Thoracic aorta (tissue), 2 donors: ENCODE measurements around the gene TFF1. TPM values are rescaled to one million over a fixed set of nuclear protein-coding genes. Genes with fewer than 3 reads are reported as not detected.

Experiments used
- ATAC-seq: fragments of 150-250 bp; one replicate; pipeline ENCODE4 v1.8.0; 2017; ENCODE audit warnings: low read depth; ENCODE audit not compliant: insufficient number of reproducible peaks, low FRiP score
- DNase-seq: peaks from one replicate; pipeline ENCODE4 v3.0.0-alpha.2; 2020; ENCODE audit warnings: low spot score
- H3K27ac ChIP-seq, 2 donors: fragments of 200-600 bp; sonication (generic); 1 replicate in 1 of 2; 2 replicates in 1 of 2; pipeline ENCODE4 v1.5.1; 2016; ENCODE audit warnings: mild to moderate bottlenecking in 2 of 2, moderate library complexity in 2 of 2
- H3K27me3 ChIP-seq: fragments of 200-600 bp; sonication (generic); replicated peaks from 2 replicates; pipeline ENCODE4 v1.6.0; 2016; ENCODE audit warnings: mild to moderate bottlenecking; ENCODE audit not compliant: insufficient read depth
- H3K36me3 ChIP-seq: fragments of 200-600 bp; sonication (generic); one replicate; pipeline ENCODE4 v1.5.1; 2016
- H3K4me1 ChIP-seq, 2 donors: fragments of 200-600 bp; sonication (generic); 1 replicate in 1 of 2; 2 replicates in 1 of 2; pipeline versions ENCODE4 v1.5.1 to v1.6.0; 2016; ENCODE audit warnings: low read depth in 2 of 2, mild to moderate bottlenecking in 1 of 2; ENCODE audit not compliant: control insufficient read depth in 1 of 2
- H3K4me3 ChIP-seq: fragments of 200-600 bp; sonication (generic); 2 replicates; pipeline ENCODE4 v1.5.1; 2016; ENCODE audit warnings: mild to moderate bottlenecking
- H3K9me3 ChIP-seq: fragments of 200-600 bp; sonication (generic); 2 replicates; pipeline ENCODE4 v1.5.1; 2016
- total RNA-seq, 2 donors: library from RNA; depleted of rRNA; stranded (reverse); fragments of >200 nt; gene quantifications; one replicate each; pipeline versions ENCODE4 v1.1.0 to v1.2.3, GENCODE V29; 2016
- TF ChIP-seq, protein P1 (sequence below): fragments of 200-600 bp; sonication (generic); IDR thresholded peaks from one replicate; pipeline ENCODE4 v1.5.1; 2019; ENCODE audit warnings: antibody characterized with exemption

Gene TFF1
- 10 to 100 TPM in 1 of 2 donors, not detected in 1; 85.8 TPM for total RNA-seq

DNA sequence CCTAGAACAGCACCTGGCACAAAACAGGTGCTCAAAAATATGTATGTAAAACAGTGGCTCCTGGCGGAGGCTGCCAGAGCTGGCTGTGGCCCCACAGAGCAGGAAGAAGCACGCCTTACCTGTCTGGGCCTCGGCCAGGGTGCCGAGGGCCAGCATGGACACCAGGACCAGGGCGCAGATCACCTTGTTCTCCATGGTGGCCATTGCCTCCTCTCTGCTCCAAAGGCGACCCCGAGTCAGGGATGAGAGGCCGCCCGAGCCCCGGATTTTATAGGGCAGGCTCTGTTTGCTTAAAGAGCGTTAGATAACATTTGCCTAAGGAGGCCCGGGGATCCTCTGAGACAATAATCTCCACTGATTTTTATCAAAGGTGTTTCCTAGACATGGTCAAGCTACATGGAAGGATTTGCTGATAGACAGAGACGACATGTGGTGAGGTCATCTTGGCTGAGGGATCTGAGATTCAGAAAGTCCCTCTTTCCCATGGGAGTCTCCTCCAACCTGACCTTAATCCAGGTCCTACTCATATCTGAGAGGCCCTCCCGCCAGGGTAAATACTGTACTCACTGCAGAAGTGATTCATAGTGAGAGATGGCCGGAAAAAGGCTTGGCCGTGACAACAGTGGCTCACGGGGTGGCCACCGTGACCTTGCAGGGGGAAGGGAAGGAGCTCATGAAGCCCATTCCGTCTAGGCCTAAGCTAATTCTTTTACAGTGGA, at the start of gene TFF1:
Gene TFF1, minus strand, starts transcription at position 244 of the 719 bp plus-strand sequence. Its CDS starts 40 bp downstream, at position 204.
- no peak for ATAC-seq
- Histone ChIP-seq H3K4me1 (no peaks in the 10 kb centered on the region), H3K27me3 (no peaks in the 10 kb centered on the region), H3K36me3 (no peaks in the 10 kb centered on the region), H3K27ac (no peak within 1 kb of the TSS), H3K4me3 (no peak within 1 kb of the TSS), H3K9me3 (no peaks in the 10 kb centered on the region)
- DNase-seq, result no peak
- TF ChIP-seq, protein P1, sequence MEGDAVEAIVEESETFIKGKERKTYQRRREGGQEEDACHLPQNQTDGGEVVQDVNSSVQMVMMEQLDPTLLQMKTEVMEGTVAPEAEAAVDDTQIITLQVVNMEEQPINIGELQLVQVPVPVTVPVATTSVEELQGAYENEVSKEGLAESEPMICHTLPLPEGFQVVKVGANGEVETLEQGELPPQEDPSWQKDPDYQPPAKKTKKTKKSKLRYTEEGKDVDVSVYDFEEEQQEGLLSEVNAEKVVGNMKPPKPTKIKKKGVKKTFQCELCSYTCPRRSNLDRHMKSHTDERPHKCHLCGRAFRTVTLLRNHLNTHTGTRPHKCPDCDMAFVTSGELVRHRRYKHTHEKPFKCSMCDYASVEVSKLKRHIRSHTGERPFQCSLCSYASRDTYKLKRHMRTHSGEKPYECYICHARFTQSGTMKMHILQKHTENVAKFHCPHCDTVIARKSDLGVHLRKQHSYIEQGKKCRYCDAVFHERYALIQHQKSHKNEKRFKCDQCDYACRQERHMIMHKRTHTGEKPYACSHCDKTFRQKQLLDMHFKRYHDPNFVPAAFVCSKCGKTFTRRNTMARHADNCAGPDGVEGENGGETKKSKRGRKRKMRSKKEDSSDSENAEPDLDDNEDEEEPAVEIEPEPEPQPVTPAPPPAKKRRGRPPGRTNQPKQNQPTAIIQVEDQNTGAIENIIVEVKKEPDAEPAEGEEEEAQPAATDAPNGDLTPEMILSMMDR, result no peak

DNA sequence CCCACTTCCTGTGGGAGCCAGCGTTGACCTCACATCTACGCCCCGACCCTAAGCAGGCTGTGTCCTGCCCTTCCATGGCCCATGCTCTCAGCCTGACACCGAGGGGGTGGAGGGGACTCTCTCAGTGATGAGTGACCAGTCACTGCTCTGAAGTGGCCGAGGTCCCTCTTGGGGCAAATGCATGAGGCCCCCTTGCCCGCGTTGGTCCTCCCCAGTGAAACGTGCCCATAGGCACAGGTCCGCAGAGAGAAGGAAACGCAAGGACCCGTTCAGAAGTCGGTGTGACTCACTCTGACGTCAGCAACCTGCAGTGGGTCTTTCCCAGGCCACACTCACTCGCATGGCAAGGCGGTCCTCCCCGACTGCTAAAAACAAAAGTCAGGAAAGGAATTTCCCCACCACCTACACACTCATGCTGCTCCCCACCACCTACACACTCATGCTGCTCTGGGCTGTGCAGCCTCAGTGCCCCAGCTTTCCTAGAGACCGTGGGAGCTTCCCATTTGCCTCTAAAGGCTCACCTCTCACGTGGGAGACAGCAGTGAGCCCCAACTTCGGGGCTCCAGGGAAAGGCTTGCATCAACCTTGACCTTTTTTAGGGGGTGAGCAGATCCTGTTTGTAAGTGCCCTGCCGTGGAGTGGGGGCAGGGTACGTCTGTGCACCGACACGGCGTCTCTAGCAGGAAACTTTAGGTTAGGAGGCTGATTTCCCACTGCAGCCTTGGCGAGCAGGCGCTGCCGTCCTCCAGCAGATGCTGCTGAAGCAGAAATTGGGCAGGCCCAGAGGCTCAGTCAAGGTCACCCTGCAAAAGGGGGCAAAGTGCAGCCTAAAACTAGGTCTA, 48.8 kb upstream of the TFF1 start:
- H3K36me3 ChIP-seq, result no peaks in the 10 kb centered on the region
- H3K9me3 ChIP-seq, result no peaks in the 10 kb centered on the region
- H3K27me3 ChIP-seq, result no peaks in the 10 kb centered on the region
- no peaks in the 10 kb centered on the region for H3K4me1 ChIP-seq
- DNase-seq (no peak), ATAC-seq (no peak)
- H3K27ac ChIP-seq, result no peak overlapping the region
- H3K4me3 ChIP-seq, result no peak overlapping the region
- TF ChIP-seq, protein P1, result no peak

DNA sequence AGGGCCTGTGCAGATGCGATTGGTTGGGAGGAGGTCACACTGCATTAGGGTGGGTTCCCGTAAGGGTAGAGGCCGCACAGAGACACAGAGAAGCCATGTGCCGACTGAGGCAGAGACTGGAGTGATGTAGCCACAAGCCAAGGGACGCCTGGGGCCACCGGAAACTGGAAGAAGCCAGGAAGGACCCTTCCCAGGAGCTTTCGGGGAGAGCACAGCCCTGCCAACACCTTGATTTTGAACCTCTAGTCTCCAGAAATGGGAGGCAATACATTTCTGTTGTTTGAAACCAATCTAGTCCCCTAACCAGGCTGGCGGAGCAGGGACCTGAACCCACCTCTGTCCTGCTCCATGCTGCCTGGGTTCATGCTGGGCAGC, 48.2 kb upstream of the TFF1 start:
- no peaks in the 10 kb centered on the region for H3K9me3 ChIP-seq
- H3K36me3 ChIP-seq, result no peaks in the 10 kb centered on the region
- H3K27me3 ChIP-seq, result no peaks in the 10 kb centered on the region
- TF ChIP-seq, protein P1, result no peak
- no peaks in the 10 kb centered on the region for H3K4me1 ChIP-seq
- ATAC-seq, result no peak
- DNase-seq, result no peak
- H3K27ac ChIP-seq, result no peak overlapping the region
- H3K4me3 ChIP-seq, result no peak overlapping the region

DNA sequence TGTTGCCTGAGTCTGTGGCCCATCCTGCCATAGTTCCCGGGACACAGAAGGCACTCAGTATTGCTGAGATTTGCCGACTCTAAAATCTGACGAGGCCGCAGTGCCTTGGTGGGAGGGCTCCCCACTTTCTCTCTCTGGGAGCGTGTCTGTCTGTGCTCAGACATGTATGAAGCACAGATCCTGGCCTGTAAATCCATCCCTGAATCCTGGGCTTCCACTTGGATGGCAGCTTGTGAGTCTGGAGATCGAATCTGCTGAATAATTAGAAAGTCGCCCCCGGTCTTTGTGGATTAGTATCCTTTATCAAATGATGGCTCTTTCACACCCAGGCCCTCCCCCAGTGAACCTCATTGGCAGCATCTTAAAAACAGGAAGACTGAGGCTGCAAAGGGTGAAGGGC, 47.7 kb upstream of the TFF1 start:
- no peaks in the 10 kb centered on the region for H3K27me3 ChIP-seq
- no peaks in the 10 kb centered on the region for H3K36me3 ChIP-seq
- no peak for ATAC-seq
- no peak for DNase-seq
- H3K9me3 ChIP-seq, result no peaks in the 10 kb centered on the region
- no peaks in the 10 kb centered on the region for H3K4me1 ChIP-seq
- no peak overlapping the region for H3K27ac ChIP-seq
- no peak overlapping the region for H3K4me3 ChIP-seq
- TF ChIP-seq, protein P1, result no peak

- Histone ChIP-seq H3K36me3 (no peaks in the 10 kb centered on the region), H3K27me3 (no peaks in the 10 kb centered on the region)
- no peak for ATAC-seq
Observed at GRCh38 chr21:42413500-42413899, 47.2 kb upstream of the TFF1 start.

More at GRCh38 chr21:42413500-42413899, 47.2 kb upstream of the TFF1 start:
- no peak overlapping the region for H3K27ac ChIP-seq
- DNase-seq, result no peak
- H3K9me3 ChIP-seq, result no peaks in the 10 kb centered on the region
- H3K4me3 ChIP-seq, result no peak overlapping the region
- H3K4me1 ChIP-seq, result no peaks in the 10 kb centered on the region
- TF ChIP-seq, protein P1, result no peak
